Esophagus muscularis mucosa (tissue), 4 donors: Measurements from ENCODE around the gene SF3A1. TPM values are rescaled to one million over a fixed set of nuclear protein-coding genes. Genes with fewer than 3 reads are reported as not detected.

ENCODE experiments used
- DNase-seq: peaks from one replicate; pipeline ENCODE4 v3.0.0-alpha.2; 2017; ENCODE audit errors: extremely low spot score
- H3K27ac ChIP-seq, 4 donors: fragments of 200-600 bp; sonication (generic); replicated peaks in 1 of 4; 1 replicate in 3 of 4; 2 replicates in 1 of 4; pipeline ENCODE4 v1.5.1; 2016 to 2019; ENCODE audit warnings: mild to moderate bottlenecking in 1 of 4
- H3K27me3 ChIP-seq, 4 donors: fragments of 200-600 bp; sonication (generic); one replicate each; pipeline versions ENCODE4 v1.5.1 to v1.6.0; 2016 to 2019
- H3K36me3 ChIP-seq, 4 donors: fragments of 200-600 bp; sonication (generic); one replicate each; pipeline ENCODE4 v1.5.1; 2016 to 2019
- H3K4me1 ChIP-seq, 4 donors: fragments of 200-600 bp; sonication (generic); one replicate each; pipeline ENCODE4 v1.5.1; 2016 to 2019
- H3K4me3 ChIP-seq, 4 donors: fragments of 200-600 bp; sonication (generic); 1 replicate in 2 of 4; 2 replicates in 2 of 4; pipeline ENCODE4 v1.5.1; 2016 to 2019; ENCODE audit warnings: mild to moderate bottlenecking in 4 of 4, moderate library complexity in 1 of 4
- H3K9me3 ChIP-seq, 4 donors: fragments of 200-600 bp; sonication (generic); 1 replicate in 3 of 4; 2 replicates in 1 of 4; pipeline ENCODE4 v1.5.1; 2016 to 2019
- EP300 ChIP-seq: sonication (generic); formaldehyde crosslinking; IDR thresholded peaks from one replicate; pipeline ENCODE4 v1.6.1; 2017; ENCODE audit warnings: antibody characterized with exemption
- POLR2A ChIP-seq: fragments of 450-650 bp; IDR thresholded peaks from one replicate; pipeline ENCODE4 v1.6.1; 2017; ENCODE audit warnings: antibody characterized with exemption, moderate library complexity, mild to moderate bottlenecking, low read depth
- POLR2AphosphoS5 ChIP-seq, 2 donors: sonication (generic); formaldehyde crosslinking; IDR thresholded peaks; one replicate each; pipeline ENCODE4 v1.6.1; 2017; ENCODE audit warnings: antibody characterized with exemption in 2 of 2
- WGBS: methylation state at CpG from one replicate; pipeline ENCODE4 v1.1.5; 2018; 5-methylcytosine and 5-hydroxymethylcytosine counted together
- intact Hi-C: fragments of 100-400 bp; cut with DNase I; formaldehyde crosslinking; loops from one replicate; pipeline ENCODE4 v1.15.1; 2023
- total RNA-seq, 4 donors: library from RNA; depleted of rRNA; stranded (reverse); fragments of >200 nt; gene quantifications; one replicate each; pipeline versions ENCODE4 v1.1.0 to v1.2.1, GENCODE V29; 2016
- TF ChIP-seq, protein P1 (sequence below), 3 experiments: fragments of 200-600 bp in 2 of 3; fragments of 450-650 bp in 1 of 3; sonication (generic) in 2 of 3; IDR thresholded peaks; one replicate each; pipeline ENCODE4 v1.5.1; 2017 to 2019; ENCODE audit warnings: antibody characterized with exemption in 3 of 3, mild to moderate bottlenecking in 2 of 3, moderate library complexity in 1 of 3

SF3A1 gene
- total RNA-seq, 4 donors from 2014 or later = 32.8 to 85.8 (median 60.0) TPM

DNA sequence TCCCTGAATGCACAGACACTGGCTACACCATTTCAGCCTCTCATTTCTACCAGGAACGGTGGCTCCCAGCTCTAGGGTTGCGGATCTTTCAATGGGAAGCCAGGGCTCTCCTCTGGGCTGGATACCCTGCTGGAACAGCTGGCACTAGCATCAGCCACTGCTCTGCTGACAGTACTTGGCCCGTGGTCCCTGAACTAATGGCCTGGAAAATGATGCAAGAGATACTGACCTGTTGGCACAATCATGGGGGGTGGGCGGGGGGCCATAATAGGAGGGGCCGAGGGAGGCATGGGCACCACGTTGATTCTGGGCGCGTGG is 19.3 kb downstream of the SF3A1 start:
- H3K9me3 ChIP-seq = no peaks in the 10 kb centered on the region
- H3K4me3 ChIP-seq = no peak overlapping the region
- H3K36me3 ChIP-seq = peaks cover 98 to 100% (median 100%) of the 10 kb centered on the region in 4 donors
- H3K4me1 ChIP-seq = peaks cover 4 to 21% (median 17%) of the 10 kb centered on the region in 4 donors
- WGBS = 100% methylated on average over 6 of the region's 8 CpGs
- intact Hi-C loops = no loop called here
- H3K27ac ChIP-seq = no peak overlapping the region
- no peaks in the 10 kb centered on the region for H3K27me3 ChIP-seq
- no peak for DNase-seq
- TF ChIP-seq, protein P1, sequence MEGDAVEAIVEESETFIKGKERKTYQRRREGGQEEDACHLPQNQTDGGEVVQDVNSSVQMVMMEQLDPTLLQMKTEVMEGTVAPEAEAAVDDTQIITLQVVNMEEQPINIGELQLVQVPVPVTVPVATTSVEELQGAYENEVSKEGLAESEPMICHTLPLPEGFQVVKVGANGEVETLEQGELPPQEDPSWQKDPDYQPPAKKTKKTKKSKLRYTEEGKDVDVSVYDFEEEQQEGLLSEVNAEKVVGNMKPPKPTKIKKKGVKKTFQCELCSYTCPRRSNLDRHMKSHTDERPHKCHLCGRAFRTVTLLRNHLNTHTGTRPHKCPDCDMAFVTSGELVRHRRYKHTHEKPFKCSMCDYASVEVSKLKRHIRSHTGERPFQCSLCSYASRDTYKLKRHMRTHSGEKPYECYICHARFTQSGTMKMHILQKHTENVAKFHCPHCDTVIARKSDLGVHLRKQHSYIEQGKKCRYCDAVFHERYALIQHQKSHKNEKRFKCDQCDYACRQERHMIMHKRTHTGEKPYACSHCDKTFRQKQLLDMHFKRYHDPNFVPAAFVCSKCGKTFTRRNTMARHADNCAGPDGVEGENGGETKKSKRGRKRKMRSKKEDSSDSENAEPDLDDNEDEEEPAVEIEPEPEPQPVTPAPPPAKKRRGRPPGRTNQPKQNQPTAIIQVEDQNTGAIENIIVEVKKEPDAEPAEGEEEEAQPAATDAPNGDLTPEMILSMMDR (IDR thresholded peaks at IDR 0.05) = no peak
- no peak for TF ChIP-seq POLR2AphosphoS5 (IDR thresholded peaks at IDR 0.05)
- no peak for TF ChIP-seq POLR2A
- no peak for TF ChIP-seq EP300

GRCh38 chr22:30336752-30337460 is 19.8 kb downstream of the SF3A1 start:
- 94% methylated on average over 4 of the region's 4 CpGs for WGBS
- Histone ChIP-seq H3K27me3 (no peaks in the 10 kb centered on the region), H3K4me1 (peaks cover 4 to 16% (median 14%) of the 10 kb centered on the region in 4 donors), H3K36me3 (peaks cover 96 to 100% (median 99%) of the 10 kb centered on the region in 4 donors), H3K27ac (no peak overlapping the region), H3K9me3 (no peaks in the 10 kb centered on the region), H3K4me3 (no peak overlapping the region)
- DNase-seq = no peak
- intact Hi-C loops = no loop called here
- TF ChIP-seq POLR2A (no peak), POLR2AphosphoS5 (IDR thresholded peaks at IDR 0.05) (no peak), EP300 (no peak)
- TF ChIP-seq, protein P1 (IDR thresholded peaks at IDR 0.05) = no peak

GRCh38 chr22:30335236-30335635 is 21.5 kb downstream of the SF3A1 start:
- no peaks in the 10 kb centered on the region for H3K27me3 ChIP-seq
- H3K4me1 ChIP-seq = peaks cover under 1 to 12% (median 7%) of the 10 kb centered on the region in 4 donors
- H3K27ac ChIP-seq = no peak overlapping the region
- no peak for TF ChIP-seq POLR2AphosphoS5 (IDR thresholded peaks at IDR 0.05)
- no peak for TF ChIP-seq POLR2A
- TF ChIP-seq, protein P1 (IDR thresholded peaks at IDR 0.05) = no peak
- TF ChIP-seq EP300 = no peak
- no peak for DNase-seq
- no peak overlapping the region for H3K4me3 ChIP-seq
- H3K36me3 ChIP-seq = peaks cover 92 to 98% (median 95%) of the 10 kb centered on the region in 4 donors
- 100% methylated on average over 1 of the region's 1 CpG for WGBS
- no peaks in the 10 kb centered on the region for H3K9me3 ChIP-seq
- intact Hi-C loops = no loop called here

- Histone ChIP-seq H3K9me3 (no peaks in the 10 kb centered on the region), H3K27me3 (no peaks in the 10 kb centered on the region), H3K27ac (no peak overlapping the region), H3K4me3 (no peak overlapping the region), H3K4me1 (peaks cover 0 to 8% (median 5%) of the 10 kb centered on the region in 4 donors), H3K36me3 (peaks cover 86 to 95% (median 93%) of the 10 kb centered on the region in 4 donors)
- intact Hi-C loops = no loop called here
- no peak for TF ChIP-seq POLR2A
- TF ChIP-seq, protein P1 (IDR thresholded peaks at IDR 0.05) = no peak
- TF ChIP-seq POLR2AphosphoS5 (IDR thresholded peaks at IDR 0.05) = no peak
- TF ChIP-seq EP300 = no peak
- WGBS = 95% methylated on average over 4 of the region's 4 CpGs
- DNase-seq = no peak
These were observed 22.0 kb downstream of the SF3A1 start for GRCh38 chr22:30334646-30335045.
